Rectal smooth muscle tissue (tissue), 1 donor: ENCODE results near the gene TCF7L2.

Experiments used
- H3K27ac ChIP-seq: one replicate; pipeline ENCODE4 v1.7.0; 2013; ENCODE audit warnings: low read depth, low read length, inconsistent platforms
- H3K27me3 ChIP-seq: one replicate; pipeline ENCODE4 v1.7.0; 2013; ENCODE audit warnings: low read length; ENCODE audit not compliant: control insufficient read depth, insufficient read depth
- H3K36me3 ChIP-seq: one replicate; pipeline ENCODE4 v1.7.0; 2013; ENCODE audit warnings: low read length; ENCODE audit not compliant: control insufficient read depth, insufficient read depth
- H3K4me1 ChIP-seq: one replicate; pipeline ENCODE4 v1.7.0; 2013; ENCODE audit warnings: low read length; ENCODE audit not compliant: control insufficient read depth, insufficient read depth
- H3K4me3 ChIP-seq: one replicate; pipeline ENCODE4 v1.7.0; 2013; ENCODE audit warnings: low read length
- H3K9ac ChIP-seq: one replicate; pipeline ENCODE4 v1.7.0; 2013; ENCODE audit warnings: low read length

The TCF7L2 gene

GRCh38 chr10:113177936-113178335 lies 227.9 kb downstream of the TCF7L2 start:
- Histone ChIP-seq H3K27ac (no peak overlapping the region), H3K36me3 (no peaks in the 10 kb centered on the region), H3K27me3 (no peaks in the 10 kb centered on the region), H3K4me3 (no peak overlapping the region), H3K9ac (no peak overlapping the region), H3K4me1 (peaks cover 6% of the 10 kb centered on the region)

GRCh38 chr10:113178771-113179170 lies 228.7 kb downstream of the TCF7L2 start:
- no peaks in the 10 kb centered on the region for H3K27me3 ChIP-seq
- H3K4me3 ChIP-seq = no peak overlapping the region
- H3K27ac ChIP-seq = no peak overlapping the region
- no peaks in the 10 kb centered on the region for H3K36me3 ChIP-seq
- H3K9ac ChIP-seq = no peak overlapping the region
- peaks cover 6% of the 10 kb centered on the region for H3K4me1 ChIP-seq

DNA sequence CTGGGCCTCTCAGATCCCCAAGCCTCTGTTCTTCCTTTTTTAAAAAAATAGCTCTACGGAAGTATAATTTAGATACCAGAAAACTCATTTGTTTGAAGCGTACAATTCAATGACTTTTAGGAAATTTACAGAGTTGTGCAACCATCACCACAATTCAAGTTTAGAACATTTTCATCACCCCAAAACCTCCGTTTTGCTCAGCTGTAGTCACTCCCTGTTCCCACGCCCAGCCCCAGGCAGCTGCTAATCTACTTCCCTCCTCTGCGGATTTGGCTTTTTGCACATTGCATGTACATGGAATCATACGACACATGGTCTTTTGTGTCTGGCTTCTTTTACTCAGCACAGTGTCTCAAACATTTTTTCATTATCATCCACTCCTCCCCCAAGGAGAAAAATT lies 229.2 kb downstream of the TCF7L2 start:
- no peaks in the 10 kb centered on the region for H3K36me3 ChIP-seq
- H3K4me3 ChIP-seq = no peak overlapping the region
- H3K27me3 ChIP-seq = no peaks in the 10 kb centered on the region
- H3K4me1 ChIP-seq = peaks cover 6% of the 10 kb centered on the region
- no peak overlapping the region for H3K9ac ChIP-seq
- H3K27ac ChIP-seq = no peak overlapping the region

GRCh38 chr10:113179966-113180365 lies 229.9 kb downstream of the TCF7L2 start:
- H3K27ac ChIP-seq = no peak overlapping the region
- H3K4me1 ChIP-seq = peaks cover 6% of the 10 kb centered on the region
- H3K4me3 ChIP-seq = no peak overlapping the region

GRCh38 chr10:113180401-113181154 lies 230.5 kb downstream of the TCF7L2 start:
- H3K9ac ChIP-seq = no peak overlapping the region
- H3K27me3 ChIP-seq = no peaks in the 10 kb centered on the region
- H3K4me3 ChIP-seq = no peak overlapping the region
- H3K27ac ChIP-seq = no peak overlapping the region
- H3K4me1 ChIP-seq = peaks cover 6% of the 10 kb centered on the region
- no peaks in the 10 kb centered on the region for H3K36me3 ChIP-seq

More at GRCh38 chr10:113179966-113180365, 229.9 kb downstream of the TCF7L2 start:
- H3K36me3 ChIP-seq = no peaks in the 10 kb centered on the region
- no peak overlapping the region for H3K9ac ChIP-seq
- no peaks in the 10 kb centered on the region for H3K27me3 ChIP-seq

DNA sequence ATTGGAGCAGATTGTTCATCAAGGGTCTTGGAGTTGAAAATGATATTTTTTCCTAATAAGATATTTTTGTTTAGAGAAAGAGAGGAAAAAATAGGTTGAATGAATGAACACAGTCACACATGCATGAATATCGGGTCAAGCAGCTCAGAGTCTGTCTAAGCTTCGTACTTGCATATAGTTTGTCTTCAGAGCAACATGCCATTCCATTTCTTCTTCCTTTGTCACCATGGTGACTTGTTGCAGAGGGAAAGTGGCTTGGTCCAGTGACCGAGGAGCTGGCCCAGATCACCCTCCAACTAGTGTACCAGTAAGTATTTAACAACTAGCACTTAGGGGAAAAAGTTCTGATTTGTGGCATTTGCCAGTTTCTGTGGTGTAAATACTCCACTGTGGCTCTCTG lies 232.1 kb downstream of the TCF7L2 start:
- no peaks in the 10 kb centered on the region for H3K27me3 ChIP-seq
- H3K9ac ChIP-seq = no peak overlapping the region

DNA sequence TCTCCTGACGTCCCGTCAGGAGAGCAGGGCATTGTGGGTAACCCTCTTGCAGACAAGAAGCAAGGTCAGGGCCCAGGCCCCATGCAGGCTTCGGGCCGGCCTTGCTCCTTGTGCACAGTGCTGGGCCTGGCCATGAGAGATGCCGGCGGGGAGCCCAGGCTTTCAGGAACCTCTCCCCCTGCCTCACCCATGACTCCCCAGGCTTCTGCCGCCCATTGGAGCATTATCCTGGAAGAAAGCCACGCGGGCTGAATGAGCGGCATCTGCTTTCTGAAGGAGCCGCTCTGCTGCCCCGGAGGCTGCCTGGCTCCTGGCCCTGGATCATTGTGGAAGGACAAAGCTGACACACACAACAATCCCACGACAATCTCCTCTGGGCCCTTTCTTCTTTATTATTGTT lies 233.5 kb downstream of the TCF7L2 start:
- Histone ChIP-seq H3K4me1 (peaks cover 19% of the 10 kb centered on the region), H3K27me3 (no peaks in the 10 kb centered on the region), H3K9ac (no peak overlapping the region), H3K36me3 (no peaks in the 10 kb centered on the region), H3K27ac (no peak overlapping the region), H3K4me3 (no peak overlapping the region)

More for the DNA sequence above, 232.1 kb downstream of the TCF7L2 start:
- Histone ChIP-seq H3K4me3 (no peak overlapping the region), H3K4me1 (peaks cover 10% of the 10 kb centered on the region), H3K36me3 (no peaks in the 10 kb centered on the region), H3K27ac (no peak overlapping the region)

GRCh38 chr10:113187063-113187777 lies 237.2 kb downstream of the TCF7L2 start:
- Histone ChIP-seq H3K9ac (no peak overlapping the region), H3K27ac (peak overlapping the region; percentile 69), H3K4me3 (no peak overlapping the region), H3K4me1 (peaks cover 16% of the 10 kb centered on the region), H3K27me3 (no peaks in the 10 kb centered on the region), H3K36me3 (no peaks in the 10 kb centered on the region)

GRCh38 chr10:113199459-113199858 lies 249.4 kb downstream of the TCF7L2 start:
- Histone ChIP-seq H3K9ac (no peak overlapping the region), H3K27ac (no peak overlapping the region), H3K36me3 (no peaks in the 10 kb centered on the region), H3K4me1 (no peaks in the 10 kb centered on the region), H3K4me3 (no peak overlapping the region), H3K27me3 (no peaks in the 10 kb centered on the region)

- Histone ChIP-seq H3K4me1 (no peaks in the 10 kb centered on the region), H3K27me3 (no peaks in the 10 kb centered on the region), H3K9ac (no peak overlapping the region)
Measured at GRCh38 chr10:113202011-113202410, 252.0 kb downstream of the TCF7L2 start.

DNA sequence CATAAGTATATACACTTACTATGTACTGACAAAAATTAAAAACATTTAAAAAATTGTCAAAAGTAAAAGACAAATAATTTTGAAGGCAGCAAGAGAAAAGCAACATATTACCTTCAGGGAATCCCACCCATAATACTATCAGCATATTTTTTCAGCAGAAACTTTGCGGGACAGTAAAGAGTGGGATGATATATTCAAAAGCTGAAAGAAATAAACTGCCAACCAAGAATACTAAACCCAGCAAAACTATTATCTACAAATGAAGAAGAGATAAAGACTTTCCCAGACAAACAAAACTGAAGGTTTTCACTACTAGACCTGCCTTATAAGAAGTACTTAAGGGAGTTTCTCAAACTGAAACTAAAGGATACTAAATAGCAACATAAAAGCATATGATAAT lies 257.9 kb downstream of the TCF7L2 start:
- Histone ChIP-seq H3K36me3 (no peaks in the 10 kb centered on the region), H3K9ac (no peak overlapping the region), H3K27me3 (no peaks in the 10 kb centered on the region)

More at GRCh38 chr10:113202011-113202410, 252.0 kb downstream of the TCF7L2 start:
- H3K36me3 ChIP-seq = no peaks in the 10 kb centered on the region
- no peak overlapping the region for H3K4me3 ChIP-seq
- no peak overlapping the region for H3K27ac ChIP-seq

GRCh38 chr10:113213035-113213434 lies 263.0 kb downstream of the TCF7L2 start:
- H3K36me3 ChIP-seq = no peaks in the 10 kb centered on the region
- no peak overlapping the region for H3K4me3 ChIP-seq
- H3K27ac ChIP-seq = no peak overlapping the region
- no peak overlapping the region for H3K9ac ChIP-seq
- no peaks in the 10 kb centered on the region for H3K27me3 ChIP-seq
- no peaks in the 10 kb centered on the region for H3K4me1 ChIP-seq

More for the DNA sequence above, 257.9 kb downstream of the TCF7L2 start:
- Histone ChIP-seq H3K4me3 (no peak overlapping the region), H3K4me1 (no peaks in the 10 kb centered on the region), H3K27ac (no peak overlapping the region)
